DMS79 treated with DMSO at 0.1 percent for 48 hours (cell line): Measurements from ENCODE around the gene STEAP1.
"Not testable (repeated sequence)": the region's sequence is repeated elsewhere in the genome, so short reads cannot be mapped to it uniquely, and the experiment has no call there.

Experiments used
- DNase-seq: peaks from one replicate; lab custom pipeline; 2025; lab: John Stamatoyannopoulos, UW

The STEAP1 gene

GRCh38 chr7:90153943-90154771, at the start of gene STEAP1:
TSS of gene STEAP1 (plus strand) at chr7:90154469. CDS start at chr7:90159789, 5,320 bp downstream.
- peak; percentile 31 for DNase-seq

- not testable (repeated sequence) for DNase-seq
Measured at GRCh38 chr7:90114972-90115371, 39.3 kb upstream of the STEAP1 start.

GRCh38 chr7:90118551-90119177, 35.6 kb upstream of the STEAP1 start:
- DNase-seq, result peak; percentile 1

GRCh38 chr7:90119178-90119971, 34.9 kb upstream of the STEAP1 start:
- peak; percentile 14 for DNase-seq

GRCh38 chr7:90120205-90120604, 34.1 kb upstream of the STEAP1 start:
- not testable (repeated sequence) for DNase-seq

GRCh38 chr7:90131746-90132145, 22.5 kb upstream of the STEAP1 start:
- not testable (repeated sequence) for DNase-seq

GRCh38 chr7:90147079-90147960, 6.9 kb upstream of the STEAP1 start:
- not testable (repeated sequence) for DNase-seq

- DNase-seq, result not testable (repeated sequence)
Measured at GRCh38 chr7:90149428-90149827, 4.8 kb upstream of the STEAP1 start.

GRCh38 chr7:90151884-90152283, 2.4 kb upstream of the STEAP1 start:
- not testable (repeated sequence) for DNase-seq

GRCh38 chr7:90152642-90153253, 1.5 kb upstream of the STEAP1 start:
- peak; percentile 35 for DNase-seq

GRCh38 chr7:90155206-90155605, 937 bp downstream of the STEAP1 start:
- no peak for DNase-seq

GRCh38 chr7:90157331-90157730, 3.1 kb downstream of the STEAP1 start:
- not testable (repeated sequence) for DNase-seq

GRCh38 chr7:90157761-90158350, 3.6 kb downstream of the STEAP1 start:
- DNase-seq, result not testable (repeated sequence)

GRCh38 chr7:90163534-90163933, 9.3 kb downstream of the STEAP1 start:
- no peak for DNase-seq

- peak; percentile 2 for DNase-seq
Measured at GRCh38 chr7:90165724-90166123, 11.5 kb downstream of the STEAP1 start.

GRCh38 chr7:90166153-90166552, 11.9 kb downstream of the STEAP1 start:
- DNase-seq, result no peak

GRCh38 chr7:90167361-90167760, 13.1 kb downstream of the STEAP1 start:
- DNase-seq, result no peak

GRCh38 chr7:90169891-90170290, 15.6 kb downstream of the STEAP1 start:
- no peak for DNase-seq

- no peak for DNase-seq
Measured at GRCh38 chr7:90172121-90172520, 17.9 kb downstream of the STEAP1 start.

- no peak for DNase-seq
Measured at GRCh38 chr7:90172624-90173023, 18.4 kb downstream of the STEAP1 start.
